22Rv1 (cell line): ENCODE results near the gene CACNA1C.

Experiments used
- ZFX ChIP-seq: fragments of 450-650 bp; IDR thresholded peaks from 2 replicates; pipeline ENCODE4 v1.6.1; 2017; ENCODE audit warnings: antibody characterized with exemption, borderline replicate concordance
- TF ChIP-seq, protein P1 (sequence below): fragments of 450-650 bp; IDR thresholded peaks from 2 replicates; pipeline ENCODE4 v1.5.1; 2017; ENCODE audit warnings: mild to moderate bottlenecking

- TF ChIP-seq, protein P1, sequence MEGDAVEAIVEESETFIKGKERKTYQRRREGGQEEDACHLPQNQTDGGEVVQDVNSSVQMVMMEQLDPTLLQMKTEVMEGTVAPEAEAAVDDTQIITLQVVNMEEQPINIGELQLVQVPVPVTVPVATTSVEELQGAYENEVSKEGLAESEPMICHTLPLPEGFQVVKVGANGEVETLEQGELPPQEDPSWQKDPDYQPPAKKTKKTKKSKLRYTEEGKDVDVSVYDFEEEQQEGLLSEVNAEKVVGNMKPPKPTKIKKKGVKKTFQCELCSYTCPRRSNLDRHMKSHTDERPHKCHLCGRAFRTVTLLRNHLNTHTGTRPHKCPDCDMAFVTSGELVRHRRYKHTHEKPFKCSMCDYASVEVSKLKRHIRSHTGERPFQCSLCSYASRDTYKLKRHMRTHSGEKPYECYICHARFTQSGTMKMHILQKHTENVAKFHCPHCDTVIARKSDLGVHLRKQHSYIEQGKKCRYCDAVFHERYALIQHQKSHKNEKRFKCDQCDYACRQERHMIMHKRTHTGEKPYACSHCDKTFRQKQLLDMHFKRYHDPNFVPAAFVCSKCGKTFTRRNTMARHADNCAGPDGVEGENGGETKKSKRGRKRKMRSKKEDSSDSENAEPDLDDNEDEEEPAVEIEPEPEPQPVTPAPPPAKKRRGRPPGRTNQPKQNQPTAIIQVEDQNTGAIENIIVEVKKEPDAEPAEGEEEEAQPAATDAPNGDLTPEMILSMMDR, result no peak
- no peak for TF ChIP-seq ZFX
Observed at GRCh38 chr12:2149091-2149490, 96.3 kb downstream of the CACNA1C start.
